GM21717 (cell line): Measurements from ENCODE around the gene CUL4A.
A peak's percentile ranks its signal among the peaks of the same experiment; 100 is the strongest.
"Not testable (repeated sequence)": the region's sequence is repeated elsewhere in the genome, so short reads cannot be mapped to it uniquely, and the experiment has no call there.

Source experiments
- ATAC-seq: cut with Tn5 transposase; IDR thresholded peaks from one replicate; pipeline ENCODE4 v1.9.1; 2021; ENCODE audit warnings: mild to moderate bottlenecking, moderate library complexity; ENCODE audit not compliant: unreplicated experiment

The CUL4A gene

GRCh38 chr13:113209336-113209758, at the start of gene CUL4A:
Gene CUL4A, plus strand, starts transcription at chr13:113209613. Its CDS starts 15 bp downstream, at chr13:113209628.
- peak; percentile 31 for ATAC-seq

- ATAC-seq: no peak
These were observed 49.7 kb upstream of the CUL4A start for GRCh38 chr13:113159701-113160100.

- no peak for ATAC-seq
These were observed 48.4 kb upstream of the CUL4A start for GRCh38 chr13:113160983-113161382.

GRCh38 chr13:113161433-113161832, 48.0 kb upstream of the CUL4A start:
- no peak for ATAC-seq

- ATAC-seq: not testable (repeated sequence)
These were observed 47.4 kb upstream of the CUL4A start for GRCh38 chr13:113161975-113162374.

GRCh38 chr13:113162783-113163685, 46.4 kb upstream of the CUL4A start:
- no peak for ATAC-seq

- no peak for ATAC-seq
These were observed 44.9 kb upstream of the CUL4A start for GRCh38 chr13:113164492-113164891.

GRCh38 chr13:113166266-113166665, 43.1 kb upstream of the CUL4A start:
- no peak for ATAC-seq

GRCh38 chr13:113166681-113167080, 42.7 kb upstream of the CUL4A start:
- no peak for ATAC-seq

- ATAC-seq: no peak
These were observed 42.3 kb upstream of the CUL4A start for GRCh38 chr13:113167155-113167554.

- no peak for ATAC-seq
These were observed 41.8 kb upstream of the CUL4A start for GRCh38 chr13:113167575-113167974.

- no peak for ATAC-seq
These were observed 41.2 kb upstream of the CUL4A start for GRCh38 chr13:113168211-113168610.

- ATAC-seq: no peak
These were observed 39.8 kb upstream of the CUL4A start for GRCh38 chr13:113169277-113170272.

- no peak for ATAC-seq
These were observed 38.9 kb upstream of the CUL4A start for GRCh38 chr13:113170511-113170910.

- ATAC-seq: no peak
These were observed 37.9 kb upstream of the CUL4A start for GRCh38 chr13:113171250-113172125.

- no peak for ATAC-seq
These were observed 36.9 kb upstream of the CUL4A start for GRCh38 chr13:113172419-113172926.

- no peak for ATAC-seq
These were observed 33.1 kb upstream of the CUL4A start for GRCh38 chr13:113176280-113176679.

GRCh38 chr13:113176822-113177221, 32.6 kb upstream of the CUL4A start:
- no peak for ATAC-seq

GRCh38 chr13:113178070-113178895, 31.1 kb upstream of the CUL4A start:
- no peak for ATAC-seq

- no peak for ATAC-seq
These were observed 30.6 kb upstream of the CUL4A start for GRCh38 chr13:113178896-113179167.
